Effector memory CD8-positive, alpha-beta T cell (primary cell): Measurements from ENCODE around the gene LSM7.
A peak's percentile ranks its signal among the peaks of the same experiment; 100 is the strongest.

Source experiments
- ATAC-seq: fragments of 150-1000 bp; cut with Tn5 transposase; replicated peaks from 2 replicates; pipeline ENCODE4 v1.10.0; 2021; ENCODE audit warnings: mild to moderate bottlenecking, moderate library complexity
- DNase-seq, 3 experiments: peaks; one replicate each; pipeline ENCODE4 v3.0.0; 2021
- H3K27ac Mint-ChIP-seq, 2 donors: one replicate each; pipeline ENCODE4 v1.8.0; 2022; ENCODE audit warnings: mild to moderate bottlenecking in 2 of 2, mixed read lengths in 2 of 2, moderate library complexity in 2 of 2
- H3K27me3 Mint-ChIP-seq, 2 donors: one replicate each; pipeline ENCODE4 v1.8.0; 2022; ENCODE audit warnings: mixed read lengths in 2 of 2
- H3K36me3 Mint-ChIP-seq: one replicate; pipeline ENCODE4 v1.8.0; 2022; ENCODE audit warnings: mild to moderate bottlenecking, moderate library complexity, mixed read lengths; ENCODE audit not compliant: insufficient read depth
- H3K4me1 Mint-ChIP-seq, 2 donors: one replicate each; pipeline ENCODE4 v1.8.0; 2022; ENCODE audit warnings: low read depth in 2 of 2, mixed read lengths in 2 of 2
- H3K4me3 Mint-ChIP-seq, 2 donors: one replicate each; pipeline ENCODE4 v1.8.0; 2022; ENCODE audit warnings: mild to moderate bottlenecking in 2 of 2, mixed read lengths in 2 of 2, moderate library complexity in 2 of 2
- H3K9me3 Mint-ChIP-seq, 2 donors: one replicate each; pipeline ENCODE4 v1.8.0; 2022; ENCODE audit warnings: mixed read lengths in 2 of 2
- total RNA-seq, 9 experiments: gene quantifications; one replicate each; lab custom pipeline; 2026; lab: John Stamatoyannopoulos, UW

LSM7 gene
- total RNA-seq = 21.0 to 77.2 (median 38.7) reads per million in 9 experiments

DNA sequence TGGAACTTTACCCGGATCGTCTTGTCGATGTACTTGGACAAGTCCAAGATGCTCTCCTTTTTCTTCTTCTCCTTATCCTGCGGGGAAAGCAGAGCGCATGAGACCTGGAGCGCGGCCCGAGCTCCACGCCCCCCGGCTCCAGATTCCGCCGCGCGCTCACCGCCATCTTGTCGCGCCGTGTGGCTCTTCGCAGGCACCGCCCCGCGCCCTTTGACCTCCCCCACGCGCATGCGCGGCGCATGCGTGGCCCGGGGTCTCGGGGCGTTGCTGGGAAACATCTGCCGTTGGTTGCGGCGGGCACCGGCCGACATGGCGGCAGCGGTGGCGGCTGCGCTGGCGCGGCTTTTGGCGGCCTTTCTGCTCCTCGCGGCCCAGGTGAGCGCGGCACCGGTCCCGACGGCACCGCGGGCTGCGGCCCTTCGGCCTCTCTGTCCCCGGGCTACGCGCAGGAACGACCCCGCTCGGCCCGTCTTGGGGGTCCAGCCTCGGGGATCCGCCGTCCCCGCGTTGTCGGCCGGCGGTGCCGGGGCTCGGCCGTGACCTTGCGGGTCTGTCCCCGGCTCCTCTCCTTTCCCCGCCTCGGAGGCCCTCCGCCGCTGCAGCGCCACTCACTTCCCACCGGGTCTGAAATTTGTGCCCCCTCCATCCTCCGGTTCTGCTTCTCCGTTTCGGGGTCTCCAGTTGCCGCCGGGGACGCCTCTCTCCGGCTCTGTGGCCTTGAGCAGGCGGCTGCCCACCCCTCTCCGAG lies at the start of gene LSM7, which contains the start of gene SPPL2B:
LSM7 (minus strand) TSS at position 186 of the 748 bp plus-strand sequence; CDS start at position 166, 20 bp downstream.
SPPL2B (plus strand) TSS at position 284 of the 748 bp plus-strand sequence; CDS start at position 310, 26 bp downstream.
- no peaks in the 10 kb centered on the region for H3K27me3 Mint-ChIP-seq
- ATAC-seq (peak; percentile 84), DNase-seq (peak; percentile 89 to 91 (median 89))
- H3K36me3 Mint-ChIP-seq = peaks cover 43% of the 10 kb centered on the region
- peaks cover 32 to 35% of the 10 kb centered on the region in 2 donors for H3K4me1 Mint-ChIP-seq
- no peaks in the 10 kb centered on the region for H3K9me3 Mint-ChIP-seq
- peak within 1 kb of the TSS; percentile 91 to 97 for H3K4me3 Mint-ChIP-seq
- H3K27ac Mint-ChIP-seq = peak within 1 kb of the TSS; percentile 95 to 96

DNA sequence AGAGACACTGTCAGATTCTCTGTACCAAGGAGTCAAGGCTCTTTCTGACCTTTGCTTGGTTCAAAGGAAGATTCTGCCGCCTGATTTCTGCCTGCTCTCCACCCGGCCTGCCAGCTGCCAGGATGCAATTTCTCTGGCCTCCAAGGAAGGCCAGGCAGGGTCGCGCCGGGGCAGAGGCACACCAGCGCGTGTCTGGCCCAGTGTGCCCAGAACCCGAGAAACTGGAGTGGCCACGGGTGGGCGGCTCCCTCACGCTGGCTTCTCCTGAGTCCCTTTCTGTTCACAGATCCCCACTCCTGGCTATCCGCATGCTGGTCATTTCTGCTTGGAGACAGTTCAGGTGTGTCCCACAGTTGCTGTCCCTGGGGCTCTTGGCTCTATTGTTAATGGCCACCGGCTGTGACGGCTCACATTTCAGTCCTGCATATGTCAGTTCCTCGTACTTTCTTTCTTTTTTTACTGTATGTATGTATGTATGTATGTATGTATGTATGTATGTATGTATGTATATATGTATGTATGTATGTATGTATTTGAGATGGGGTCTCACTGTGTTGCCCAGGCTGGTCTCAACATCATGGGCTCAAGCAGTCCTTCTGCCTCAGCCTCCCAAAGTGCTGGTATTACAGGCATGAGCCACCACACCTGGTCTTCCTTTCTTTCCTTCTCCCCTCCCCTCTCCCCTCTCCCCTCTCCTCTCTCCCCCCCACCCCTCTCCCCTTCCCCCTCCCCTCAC lies 48.6 kb upstream of the LSM7 start:
- Mint-ChIP-seq H3K4me3 (no peak overlapping the region), H3K9me3 (peaks cover 0 to 4% of the 10 kb centered on the region in 2 donors), H3K27me3 (peaks cover 10 to 11% of the 10 kb centered on the region in 2 donors), H3K4me1 (peaks cover 0 to 3% of the 10 kb centered on the region in 2 donors), H3K27ac (peak overlapping the region; percentile 52 to 91), H3K36me3 (peaks cover 7% of the 10 kb centered on the region)
- DNase-seq (no peak), ATAC-seq (no peak)

DNA sequence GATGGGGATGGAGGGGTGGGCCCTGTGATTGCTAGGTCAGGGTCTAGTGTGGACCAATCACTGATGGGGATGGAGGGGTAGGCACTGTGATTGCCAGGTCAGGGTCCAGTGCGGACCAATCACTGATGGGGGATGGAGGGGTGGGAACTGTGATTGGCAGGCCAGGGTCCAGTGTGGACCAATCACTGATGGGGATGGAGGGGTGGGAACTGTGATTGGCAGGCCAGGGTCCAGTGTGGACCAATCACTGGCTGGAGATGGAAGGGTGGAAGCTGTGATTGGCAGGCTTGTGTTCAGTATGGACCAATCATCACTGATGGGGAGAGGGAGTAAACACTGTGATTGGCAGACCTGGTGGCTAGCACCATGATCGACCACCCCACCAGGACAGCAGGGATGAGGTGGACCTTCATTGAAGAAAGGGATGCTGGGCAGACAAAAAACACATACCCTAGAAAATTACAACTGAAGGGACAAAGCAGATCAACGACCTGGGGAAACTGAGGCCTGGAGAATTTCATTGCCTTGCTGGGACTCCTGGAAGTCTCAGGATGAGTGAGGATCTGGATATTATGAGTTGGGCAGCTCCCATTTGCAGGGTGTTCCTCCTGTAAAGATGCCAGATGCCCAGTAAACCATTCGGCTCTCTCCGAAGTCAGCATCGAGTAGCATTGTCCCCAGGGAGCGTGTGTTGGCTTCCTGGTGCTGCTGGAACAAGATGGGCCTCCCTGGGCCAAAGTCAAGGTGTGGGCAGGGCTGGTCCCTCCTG lies 47.2 kb upstream of the LSM7 start:
- DNase-seq = no peak
- Mint-ChIP-seq H3K27ac (no peak overlapping the region), H3K36me3 (peaks cover 7% of the 10 kb centered on the region), H3K27me3 (peaks cover 0 to 6% of the 10 kb centered on the region in 2 donors), H3K4me1 (peaks cover 0 to 3% of the 10 kb centered on the region in 2 donors), H3K9me3 (peaks cover 0 to 2% of the 10 kb centered on the region in 2 donors), H3K4me3 (no peak overlapping the region)
- ATAC-seq = no peak

DNA sequence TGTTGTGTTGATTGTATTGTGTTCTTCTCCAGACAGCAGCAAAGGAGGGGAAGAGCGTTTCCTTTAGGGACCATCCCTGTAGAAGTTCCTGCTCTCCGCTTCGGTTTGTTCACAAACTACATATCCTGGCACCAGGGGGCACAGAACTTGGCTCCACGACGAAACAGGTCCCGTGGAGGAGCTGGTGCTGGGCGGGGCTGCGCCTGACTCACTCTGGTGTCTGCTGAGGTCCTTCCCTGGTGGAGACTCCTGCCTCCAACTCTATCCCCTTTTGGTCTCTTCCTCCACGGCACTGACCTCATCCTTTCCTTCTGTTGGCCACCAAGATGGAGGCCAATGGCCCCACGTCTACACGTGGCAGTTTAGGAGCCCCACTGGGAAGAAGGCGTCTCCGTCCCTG lies 46.4 kb upstream of the LSM7 start:
- Mint-ChIP-seq H3K4me3 (no peak overlapping the region), H3K9me3 (peaks cover 0 to 2% of the 10 kb centered on the region in 2 donors), H3K27ac (no peak overlapping the region), H3K4me1 (peaks cover 0 to 3% of the 10 kb centered on the region in 2 donors), H3K27me3 (peaks cover 0 to 5% of the 10 kb centered on the region in 2 donors), H3K36me3 (peaks cover 7% of the 10 kb centered on the region)
- DNase-seq = no peak
- no peak for ATAC-seq

DNA sequence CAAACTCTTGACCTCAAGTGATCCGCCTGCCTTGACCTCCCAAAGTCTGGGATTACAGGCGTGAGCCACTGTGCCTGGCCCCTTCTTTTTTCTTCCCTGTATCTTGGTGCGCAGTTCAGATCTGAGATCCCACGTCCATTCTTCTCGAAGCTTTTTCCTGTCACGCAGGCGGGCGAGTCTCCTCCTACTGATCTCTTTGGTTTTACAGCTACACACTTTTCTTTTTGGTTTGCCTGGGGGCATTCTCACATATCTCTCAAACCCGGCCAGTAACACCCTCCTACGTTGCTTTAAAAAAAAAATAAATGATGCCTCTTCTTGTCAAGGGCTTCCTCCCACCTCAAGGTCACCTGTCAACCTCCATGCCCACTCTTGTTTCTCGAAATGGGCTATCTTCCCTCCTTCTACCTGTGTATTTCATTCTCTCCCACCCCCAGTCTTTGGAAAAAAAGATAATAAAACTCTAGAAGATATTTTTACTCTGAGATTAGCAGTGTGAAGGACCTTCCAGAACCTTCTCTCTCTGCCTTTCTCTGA lies 43.8 kb upstream of the LSM7 start:
- Mint-ChIP-seq H3K27me3 (peaks cover 5 to 7% of the 10 kb centered on the region in 2 donors), H3K4me3 (no peak overlapping the region), H3K9me3 (no peaks in the 10 kb centered on the region), H3K27ac (no peak overlapping the region), H3K4me1 (peaks cover 0 to 5% of the 10 kb centered on the region in 2 donors), H3K36me3 (peaks cover 7% of the 10 kb centered on the region)
- ATAC-seq = no peak
- no peak for DNase-seq

DNA sequence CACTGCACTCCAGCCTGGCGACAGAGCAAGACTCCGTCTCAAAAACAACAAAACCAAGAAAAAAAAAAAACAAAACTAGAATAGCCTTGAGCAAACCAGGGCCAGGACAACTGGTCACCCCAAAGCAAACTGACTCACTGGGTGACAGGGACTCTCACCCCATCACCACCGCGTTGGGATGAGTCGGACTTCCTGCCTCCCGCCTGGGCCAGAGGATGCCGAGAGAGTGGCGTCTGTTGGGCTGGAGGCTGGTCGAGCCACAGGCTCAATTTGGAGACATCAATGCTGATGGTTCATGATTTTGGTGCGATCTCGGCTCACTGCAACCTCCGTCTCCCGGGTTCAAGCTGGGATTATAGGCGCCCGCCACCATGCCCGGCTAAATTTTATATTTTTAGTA lies 43.3 kb upstream of the LSM7 start:
- peaks cover 7% of the 10 kb centered on the region for H3K36me3 Mint-ChIP-seq

DNA sequence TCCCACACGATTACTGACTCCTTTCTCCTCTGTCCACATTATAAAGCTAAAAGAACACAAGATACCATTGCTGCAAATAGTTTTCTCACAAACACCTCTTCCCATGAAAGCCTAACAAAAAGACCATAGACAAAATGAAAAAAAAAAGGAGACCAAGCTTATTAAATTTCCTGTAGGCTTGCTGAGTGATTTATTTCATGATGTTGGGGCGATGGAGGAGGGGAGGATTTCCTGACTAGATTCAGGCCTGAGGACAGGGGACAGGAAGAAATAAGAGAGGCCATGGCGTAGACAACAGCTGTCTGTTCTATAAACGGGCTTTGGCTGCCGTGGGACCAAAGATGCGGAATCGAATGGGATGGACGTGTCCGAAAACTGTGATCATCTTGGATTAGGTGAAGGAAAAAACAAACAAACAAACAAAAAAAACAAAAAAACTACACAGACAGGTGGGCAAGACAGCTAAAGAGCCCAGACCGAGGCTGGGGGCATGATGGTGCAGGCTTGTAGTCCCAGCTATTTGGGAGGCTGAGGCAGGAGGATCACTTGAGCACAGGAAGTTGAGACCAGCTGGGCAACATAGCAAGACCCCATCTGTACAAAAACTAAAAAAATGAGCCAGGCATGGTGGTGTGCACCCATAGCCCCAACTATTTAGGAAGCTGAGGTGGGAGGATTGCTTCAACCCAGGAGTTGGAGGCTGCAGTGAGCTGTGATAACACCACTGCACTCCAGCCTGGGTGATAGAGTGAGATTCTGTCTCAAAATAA lies 37.0 kb upstream of the LSM7 start:
- H3K9me3 Mint-ChIP-seq = no peaks in the 10 kb centered on the region
- H3K36me3 Mint-ChIP-seq = no peaks in the 10 kb centered on the region
- H3K27me3 Mint-ChIP-seq = peaks cover 12 to 18% of the 10 kb centered on the region in 2 donors
- peaks cover 0 to 5% of the 10 kb centered on the region in 2 donors for H3K4me1 Mint-ChIP-seq
- no peak overlapping the region for H3K27ac Mint-ChIP-seq
- H3K4me3 Mint-ChIP-seq = no peak overlapping the region
- no peak for ATAC-seq
- no peak for DNase-seq

More for the DNA sequence above, 43.3 kb upstream of the LSM7 start:
- H3K4me3 Mint-ChIP-seq = no peak overlapping the region
- no peak for DNase-seq
- peaks cover 0 to 5% of the 10 kb centered on the region in 2 donors for H3K4me1 Mint-ChIP-seq
- H3K9me3 Mint-ChIP-seq = no peaks in the 10 kb centered on the region
- peaks cover 5 to 7% of the 10 kb centered on the region in 2 donors for H3K27me3 Mint-ChIP-seq
- no peak for ATAC-seq
- H3K27ac Mint-ChIP-seq = no peak overlapping the region

DNA sequence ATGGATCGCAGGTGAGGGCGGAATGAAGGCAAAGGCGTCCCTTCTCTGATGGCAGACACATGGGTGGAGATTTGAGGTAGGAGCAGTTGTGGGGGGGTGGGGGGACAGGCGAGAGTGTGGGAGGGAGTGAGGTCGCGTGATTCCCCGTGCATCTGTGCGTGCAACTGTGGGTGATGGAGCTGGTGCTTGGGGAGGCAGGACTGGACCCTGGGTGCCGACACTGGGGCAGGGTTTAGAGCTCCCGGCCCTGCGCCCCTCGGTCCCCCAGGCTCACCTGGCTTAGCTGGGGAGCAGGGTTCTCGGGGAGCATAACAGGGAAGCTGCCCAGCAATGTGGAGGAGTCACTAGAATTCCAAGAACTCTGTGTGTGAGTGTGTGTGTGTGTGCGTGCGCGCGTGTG lies 35.0 kb upstream of the LSM7 start:
- DNase-seq = no peak
- H3K36me3 Mint-ChIP-seq = no peaks in the 10 kb centered on the region
- peaks cover 14 to 19% of the 10 kb centered on the region in 2 donors for H3K27me3 Mint-ChIP-seq
- H3K4me3 Mint-ChIP-seq = no peak overlapping the region
- ATAC-seq = no peak
- H3K9me3 Mint-ChIP-seq = no peaks in the 10 kb centered on the region
- peaks cover 0 to 4% of the 10 kb centered on the region in 2 donors for H3K4me1 Mint-ChIP-seq
- no peak overlapping the region for H3K27ac Mint-ChIP-seq

DNA sequence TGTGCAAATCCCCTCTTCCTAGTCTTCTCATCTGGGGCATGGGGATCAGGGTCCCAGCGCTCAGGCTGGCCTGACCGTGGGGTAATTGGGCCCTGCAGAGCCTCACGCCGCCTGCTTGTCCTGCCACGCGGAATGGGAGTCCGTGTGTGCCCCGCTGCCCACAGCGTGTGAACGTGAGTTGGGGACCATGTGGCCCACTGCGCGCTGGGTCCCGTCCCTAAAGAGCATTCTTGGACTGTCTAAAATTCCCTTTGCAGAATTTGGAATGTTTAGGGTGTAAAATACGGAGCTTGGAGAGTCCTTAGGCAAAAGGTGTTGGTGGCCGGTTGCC lies 34.5 kb upstream of the LSM7 start:
- Mint-ChIP-seq H3K36me3 (no peaks in the 10 kb centered on the region), H3K27ac (no peak overlapping the region), H3K4me3 (no peak overlapping the region), H3K4me1 (no peaks in the 10 kb centered on the region), H3K27me3 (peaks cover 9 to 14% of the 10 kb centered on the region in 2 donors), H3K9me3 (no peaks in the 10 kb centered on the region)
- DNase-seq (no peak), ATAC-seq (no peak)

DNA sequence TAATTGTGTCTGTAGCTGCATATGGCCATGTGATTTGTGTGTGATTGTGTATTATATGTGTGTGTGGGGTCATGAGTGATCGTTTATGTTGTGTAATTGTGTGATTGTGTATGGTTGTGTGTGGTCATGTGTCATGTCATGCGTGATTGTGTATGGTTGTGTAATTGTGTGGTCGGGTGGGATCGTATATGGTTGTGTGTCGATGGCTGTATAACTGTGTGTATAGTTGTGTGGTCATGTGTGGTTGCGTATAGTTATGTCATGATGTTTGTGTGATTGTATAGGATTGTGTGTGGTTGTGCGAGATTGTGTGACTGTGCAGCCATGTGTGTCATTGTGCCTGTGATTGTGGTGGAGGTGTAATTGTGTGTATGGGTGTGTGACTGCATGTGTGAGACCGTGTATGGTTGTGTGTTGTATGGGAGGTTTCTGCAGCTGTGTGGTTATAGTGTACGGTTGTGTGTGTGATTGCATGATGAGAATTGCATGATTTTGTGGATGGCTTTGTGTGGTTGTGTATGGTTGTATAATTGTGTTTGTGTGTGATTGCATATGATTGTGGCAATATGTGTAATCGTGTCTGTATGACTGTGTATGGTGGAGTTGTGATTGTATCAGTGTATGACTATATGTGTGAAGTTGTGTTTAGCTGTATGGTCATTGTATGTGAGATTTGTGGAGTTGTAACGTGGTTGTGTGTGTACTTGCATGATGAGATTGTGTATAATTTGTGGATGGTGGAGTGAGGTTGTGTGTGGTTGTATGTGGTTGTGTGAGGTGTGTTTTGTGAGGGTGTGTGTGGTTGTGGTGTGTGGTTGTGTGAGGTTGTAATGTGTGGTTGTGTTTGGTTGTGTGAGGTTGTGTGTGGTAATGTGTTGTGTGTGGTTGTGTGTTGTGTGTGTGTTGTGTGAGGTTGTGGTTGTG lies 33.9 kb upstream of the LSM7 start:
- Mint-ChIP-seq H3K9me3 (no peaks in the 10 kb centered on the region), H3K27ac (no peak overlapping the region), H3K36me3 (no peaks in the 10 kb centered on the region), H3K4me3 (no peak overlapping the region), H3K27me3 (peaks cover 7 to 14% of the 10 kb centered on the region in 2 donors), H3K4me1 (no peaks in the 10 kb centered on the region)
- DNase-seq = no peak
- no peak for ATAC-seq

DNA sequence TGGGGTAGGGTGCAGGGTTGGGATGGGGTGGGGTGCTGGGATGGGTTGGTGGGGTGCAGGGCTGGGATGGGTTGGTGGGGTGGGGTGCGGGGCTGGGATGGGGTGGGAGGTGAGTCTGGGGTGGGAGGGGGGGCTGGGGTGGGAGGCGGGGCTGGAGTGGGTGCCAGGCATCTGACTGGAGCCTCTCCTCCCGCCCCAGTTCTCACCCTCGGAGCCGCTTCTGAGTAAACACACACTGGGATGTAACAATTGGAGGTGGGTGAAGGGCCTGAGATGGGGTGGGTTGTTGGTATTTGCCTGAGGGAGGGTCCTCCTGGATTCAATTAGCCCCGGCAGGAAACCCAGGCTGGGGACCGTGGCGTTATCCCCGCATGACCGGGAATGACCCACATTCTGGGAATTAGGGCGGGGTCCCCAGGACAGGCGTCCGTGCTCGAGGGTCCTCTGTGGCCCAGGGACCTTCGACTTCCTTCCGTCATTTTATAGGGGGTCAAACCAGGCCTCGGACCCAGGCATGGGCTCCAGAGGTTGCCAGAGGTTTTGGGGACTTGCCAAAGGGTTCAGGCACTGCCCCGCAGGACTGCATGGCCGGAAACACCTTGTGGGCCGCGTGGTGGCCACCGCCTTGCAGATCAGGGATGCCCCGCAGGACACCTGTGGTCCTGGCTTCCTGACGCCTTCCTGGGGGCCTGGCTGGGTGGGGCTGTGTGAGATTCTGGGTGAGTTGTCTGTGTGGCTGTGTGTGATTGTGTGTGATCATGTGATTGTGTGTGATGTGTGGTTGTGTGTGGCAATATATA lies 33.1 kb upstream of the LSM7 start:
- H3K36me3 Mint-ChIP-seq = no peaks in the 10 kb centered on the region
- ATAC-seq = no peak

More for the DNA sequence above, 33.1 kb upstream of the LSM7 start:
- Mint-ChIP-seq H3K4me1 (no peaks in the 10 kb centered on the region), H3K4me3 (no peak overlapping the region), H3K27me3 (peaks cover 7 to 14% of the 10 kb centered on the region in 2 donors), H3K9me3 (no peaks in the 10 kb centered on the region), H3K27ac (no peak overlapping the region)
- DNase-seq = no peak
